ENCODE results near the gene PRPF6. TPM values are rescaled to one million over a fixed set of nuclear protein-coding genes. Genes with fewer than 3 reads are reported as not detected.

The PRPF6 gene
- total RNA-seq, 1 donor from 2014 or later, result 51.9 TPM

DNA sequence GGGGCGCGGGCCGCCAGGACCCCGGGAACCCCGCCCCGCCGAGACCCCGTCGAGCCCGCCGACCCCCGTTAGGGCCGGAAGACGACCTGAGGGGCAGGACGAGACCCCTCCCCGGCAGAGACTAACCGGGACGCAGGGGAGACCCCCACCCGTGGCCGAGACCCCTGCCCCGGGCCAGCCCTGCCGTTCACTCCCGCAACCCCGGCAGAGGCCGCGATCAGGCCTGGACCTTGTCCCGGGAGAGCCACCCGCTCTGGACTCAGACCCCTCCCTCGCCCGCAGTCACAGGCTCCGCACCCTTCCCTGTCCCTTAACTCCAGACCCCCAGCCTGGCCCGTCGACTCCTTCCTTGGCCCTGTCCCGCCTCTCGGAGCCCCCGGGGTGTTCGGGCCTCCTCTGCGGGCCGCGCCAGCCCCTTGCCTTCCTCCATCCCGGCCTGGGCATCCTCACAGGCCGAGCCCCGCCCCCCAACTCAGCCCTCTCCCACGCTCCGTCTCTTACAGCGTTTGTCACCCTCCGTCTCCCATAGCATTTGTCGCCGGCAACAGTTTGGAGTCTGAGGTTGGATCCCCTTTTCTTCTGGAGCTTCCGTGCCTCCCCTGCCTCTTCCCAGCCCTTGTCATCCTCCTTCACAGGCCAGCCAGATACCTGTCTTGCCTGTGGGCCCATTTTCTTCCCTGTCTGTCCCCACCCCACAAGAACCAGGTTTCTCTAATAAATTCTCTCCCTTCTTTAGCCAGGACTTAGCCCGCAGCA, 82.6 kb downstream of the PRPF6 start:
- Histone ChIP-seq H3K79me2 (ENCODE audit: low read depth) (peaks cover 9% of the 10 kb centered on the region), H3K4me3 (peak overlapping the region; percentile 99), H3K36me3 (no peaks in the 10 kb centered on the region), H4K20me1 (ENCODE audit: low read depth) (peaks cover 20% of the 10 kb centered on the region), H3K9ac (peak overlapping the region; percentile 14), H3K4me2 (peak overlapping the region; percentile 86), H3K27ac (no peak overlapping the region), H3K4me1 (peaks cover 7% of the 10 kb centered on the region), H2AFZ (replicated peaks) (no peak overlapping the region), H3K9me3 (ENCODE audit: low read depth) (no peaks in the 10 kb centered on the region), H3K27me3 (no peaks in the 10 kb centered on the region), H3F3A (ENCODE audit: low read depth) (peaks cover 4% of the 10 kb centered on the region)
- no peak for TF ChIP-seq EZH2 (IDR thresholded peaks at IDR 0.05)
- no peak for TF ChIP-seq EZH2phosphoT487 (IDR thresholded peaks at IDR 0.05)
- TF ChIP-seq, protein P1, sequence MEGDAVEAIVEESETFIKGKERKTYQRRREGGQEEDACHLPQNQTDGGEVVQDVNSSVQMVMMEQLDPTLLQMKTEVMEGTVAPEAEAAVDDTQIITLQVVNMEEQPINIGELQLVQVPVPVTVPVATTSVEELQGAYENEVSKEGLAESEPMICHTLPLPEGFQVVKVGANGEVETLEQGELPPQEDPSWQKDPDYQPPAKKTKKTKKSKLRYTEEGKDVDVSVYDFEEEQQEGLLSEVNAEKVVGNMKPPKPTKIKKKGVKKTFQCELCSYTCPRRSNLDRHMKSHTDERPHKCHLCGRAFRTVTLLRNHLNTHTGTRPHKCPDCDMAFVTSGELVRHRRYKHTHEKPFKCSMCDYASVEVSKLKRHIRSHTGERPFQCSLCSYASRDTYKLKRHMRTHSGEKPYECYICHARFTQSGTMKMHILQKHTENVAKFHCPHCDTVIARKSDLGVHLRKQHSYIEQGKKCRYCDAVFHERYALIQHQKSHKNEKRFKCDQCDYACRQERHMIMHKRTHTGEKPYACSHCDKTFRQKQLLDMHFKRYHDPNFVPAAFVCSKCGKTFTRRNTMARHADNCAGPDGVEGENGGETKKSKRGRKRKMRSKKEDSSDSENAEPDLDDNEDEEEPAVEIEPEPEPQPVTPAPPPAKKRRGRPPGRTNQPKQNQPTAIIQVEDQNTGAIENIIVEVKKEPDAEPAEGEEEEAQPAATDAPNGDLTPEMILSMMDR (IDR thresholded peaks at IDR 0.05), result no peak
- Mint-ChIP-seq H3K4me1 (peaks cover 25% of the 10 kb centered on the region), H3K27ac (no peak overlapping the region), H3K4me3 (peak overlapping the region; percentile 94), H3K27me3 (ENCODE audit: insufficient read depth, low read depth) (peaks cover 12% of the 10 kb centered on the region), H3K9me3 (no peaks in the 10 kb centered on the region), H3K36me3 (no peaks in the 10 kb centered on the region)
- peak; percentile 56 for DNase-seq (ENCODE audit: low spot score)

- Histone ChIP-seq H3K36me3 (no peaks in the 10 kb centered on the region), H4K20me1 (ENCODE audit: low read depth) (peaks cover 23% of the 10 kb centered on the region), H3K4me1 (peaks cover 7% of the 10 kb centered on the region), H3K9me3 (ENCODE audit: low read depth) (no peaks in the 10 kb centered on the region), H2AFZ (replicated peaks) (no peak overlapping the region), H3K27me3 (no peaks in the 10 kb centered on the region), H3K27ac (no peak overlapping the region), H3K4me2 (peak overlapping the region; percentile 86), H3K79me2 (ENCODE audit: low read depth) (peaks cover 9% of the 10 kb centered on the region), H3K9ac (peak overlapping the region; percentile 14), H3F3A (ENCODE audit: low read depth) (peaks cover 4% of the 10 kb centered on the region), H3K4me3 (peak overlapping the region; percentile 99)
- TF ChIP-seq, protein P1 (IDR thresholded peaks at IDR 0.05), result no peak
- TF ChIP-seq EZH2phosphoT487 (IDR thresholded peaks at IDR 0.05), result no peak
- TF ChIP-seq EZH2 (IDR thresholded peaks at IDR 0.05), result no peak
- peak overlapping the region; percentile 94 for H3K4me3 Mint-ChIP-seq
- no peak for DNase-seq (ENCODE audit: low spot score)
- H3K4me1 Mint-ChIP-seq, result peaks cover 25% of the 10 kb centered on the region
- H3K27me3 Mint-ChIP-seq (ENCODE audit: insufficient read depth, low read depth), result peaks cover 10% of the 10 kb centered on the region
- no peaks in the 10 kb centered on the region for H3K9me3 Mint-ChIP-seq
- no peaks in the 10 kb centered on the region for H3K36me3 Mint-ChIP-seq
- no peak overlapping the region for H3K27ac Mint-ChIP-seq
Observed at GRCh38 chr20:64064145-64064698, 83.3 kb downstream of the PRPF6 start.

- H3K27me3 Mint-ChIP-seq (ENCODE audit: insufficient read depth, low read depth), result peaks cover 6% of the 10 kb centered on the region
- H3K4me1 Mint-ChIP-seq, result peaks cover 25% of the 10 kb centered on the region
- no peaks in the 10 kb centered on the region for H3K9me3 Mint-ChIP-seq
- H3K4me3 ChIP-seq, result no peak overlapping the region
- peak overlapping the region; percentile 50 for H3K4me3 Mint-ChIP-seq
- H3K36me3 ChIP-seq, result no peaks in the 10 kb centered on the region
- peaks cover 9% of the 10 kb centered on the region for H3K79me2 ChIP-seq (ENCODE audit: low read depth)
- H2AFZ ChIP-seq (replicated peaks), result no peak overlapping the region
- no peaks in the 10 kb centered on the region for H3K9me3 ChIP-seq (ENCODE audit: low read depth)
- H3F3A ChIP-seq (ENCODE audit: low read depth), result peaks cover 4% of the 10 kb centered on the region
- peaks cover 33% of the 10 kb centered on the region for H4K20me1 ChIP-seq (ENCODE audit: low read depth)
- TF ChIP-seq EZH2phosphoT487 (IDR thresholded peaks at IDR 0.05) (no peak), EZH2 (IDR thresholded peaks at IDR 0.05) (no peak)
- TF ChIP-seq, protein P1 (IDR thresholded peaks at IDR 0.05), result no peak
- H3K4me1 ChIP-seq, result peaks cover 7% of the 10 kb centered on the region
- no peaks in the 10 kb centered on the region for H3K27me3 ChIP-seq
- H3K9ac ChIP-seq, result no peak overlapping the region
- H3K4me2 ChIP-seq, result no peak overlapping the region
- no peak for DNase-seq (ENCODE audit: low spot score)
- no peaks in the 10 kb centered on the region for H3K36me3 Mint-ChIP-seq
- no peak overlapping the region for H3K27ac ChIP-seq
- H3K27ac Mint-ChIP-seq, result no peak overlapping the region
Observed at GRCh38 chr20:64065062-64065973, 84.4 kb downstream of the PRPF6 start.
